GM19193 (cell line): ENCODE results near the gene PRR16.

Source experiments
- POLR2A ChIP-seq: IDR thresholded peaks from 4 replicates; pipeline ENCODE4 v1.6.1; 2011; ENCODE audit not compliant: insufficient read depth, insufficient read length; ENCODE audit errors: extremely low read depth

PRR16 gene

DNA sequence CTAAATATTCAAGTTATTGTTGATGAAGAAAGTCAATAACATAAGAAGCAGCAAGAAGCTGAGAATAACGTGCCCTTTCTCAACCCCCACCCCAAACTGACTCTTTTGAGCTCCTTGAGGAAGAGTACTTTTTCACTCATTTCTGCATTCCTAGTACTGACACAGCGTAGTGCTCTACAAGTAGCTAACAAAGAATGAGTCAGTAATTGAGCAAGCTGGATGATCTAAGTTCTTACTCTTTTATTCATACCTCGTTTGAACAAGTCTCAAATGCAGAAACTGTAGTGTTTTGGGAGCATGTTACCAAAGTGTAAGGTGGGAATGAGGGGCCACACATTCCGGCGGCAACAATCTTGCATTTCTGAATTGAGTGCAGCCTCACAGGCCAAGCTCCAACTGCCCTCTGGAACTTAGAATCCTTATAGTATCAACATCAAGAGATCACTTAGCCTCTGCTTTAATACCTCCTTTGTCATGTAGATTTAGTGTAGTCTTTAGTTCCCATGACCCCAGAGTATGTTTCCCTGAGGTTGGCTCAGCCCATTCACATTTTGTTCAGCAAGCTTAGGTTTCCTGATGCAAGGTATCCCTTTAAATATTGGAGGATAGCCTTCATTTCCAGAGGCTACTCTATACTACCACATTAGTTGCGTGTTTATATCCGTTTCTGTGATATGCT is 152.0 kb downstream of the PRR16 start:
- TF ChIP-seq POLR2A = no peak

- no peak for TF ChIP-seq POLR2A
These were observed 157.2 kb downstream of the PRR16 start for GRCh38 chr5:120621339-120621738.

DNA sequence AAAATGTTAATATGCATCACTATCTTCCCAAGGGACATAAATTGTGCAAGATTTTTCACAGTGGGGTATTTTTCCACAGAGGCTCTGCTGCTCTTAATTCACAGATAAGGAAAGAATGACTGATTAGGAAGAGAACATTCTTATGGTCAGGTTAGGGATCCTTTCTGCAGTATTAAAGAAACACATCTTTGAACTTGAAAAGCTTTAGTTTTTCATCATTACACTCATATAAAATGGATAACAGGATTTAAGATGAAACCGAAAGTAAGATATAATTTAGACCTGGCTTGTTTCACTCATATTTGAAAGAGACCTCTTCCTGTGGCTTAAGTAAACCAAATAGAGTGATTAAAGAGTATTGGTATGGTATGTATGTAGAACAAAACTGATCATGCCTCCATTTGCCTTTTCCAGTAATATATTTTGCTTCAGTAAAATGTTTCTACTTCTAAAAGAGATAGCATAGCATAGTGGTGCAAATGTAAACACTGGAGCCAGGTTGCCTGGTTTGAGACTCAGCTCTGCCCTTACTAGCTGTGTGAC is 160.0 kb downstream of the PRR16 start:
- no peak for TF ChIP-seq POLR2A

DNA sequence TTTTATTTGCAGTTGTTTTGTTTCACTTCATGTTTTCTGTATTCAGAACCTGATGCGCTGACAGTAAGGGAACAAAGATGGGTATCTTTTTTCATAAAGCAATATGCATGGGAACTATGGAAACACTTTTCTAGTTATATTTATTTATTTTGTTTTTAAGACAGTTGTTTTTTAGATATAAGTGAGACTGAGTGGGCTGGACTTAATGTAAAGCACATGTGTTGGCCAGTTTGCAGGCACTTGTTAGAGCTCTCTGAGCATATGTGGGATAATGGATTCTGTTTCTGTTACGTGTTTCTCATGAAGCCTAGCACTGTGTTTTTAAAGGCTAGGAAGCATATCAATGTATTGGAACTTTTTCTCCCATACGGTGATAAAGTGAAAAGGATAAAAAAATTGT is 164.1 kb downstream of the PRR16 start:
- no peak for TF ChIP-seq POLR2A

- no peak for TF ChIP-seq POLR2A
These were observed 166.4 kb downstream of the PRR16 start for GRCh38 chr5:120630550-120630949.

DNA sequence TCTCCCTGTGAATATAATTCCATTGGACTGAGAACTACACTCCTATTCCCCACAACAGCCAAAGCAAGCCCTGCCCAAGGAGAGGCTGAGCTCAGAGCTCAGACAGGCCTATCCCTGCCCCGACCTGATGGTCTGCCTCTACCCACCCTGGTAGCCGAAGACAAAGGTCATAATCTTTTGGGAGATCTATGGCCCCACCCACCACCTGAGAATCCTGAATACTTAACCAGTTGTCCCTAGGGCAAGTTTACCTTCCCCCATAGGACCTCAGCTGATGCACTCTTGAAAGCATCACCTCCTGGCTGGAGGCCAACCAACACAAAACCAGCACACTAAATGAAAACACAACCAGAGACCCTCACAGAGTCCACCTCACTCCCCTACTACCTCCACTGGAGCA is 167.5 kb downstream of the PRR16 start:
- no peak for TF ChIP-seq POLR2A

- TF ChIP-seq POLR2A = no peak
These were observed 168.3 kb downstream of the PRR16 start for GRCh38 chr5:120632430-120632829.

DNA sequence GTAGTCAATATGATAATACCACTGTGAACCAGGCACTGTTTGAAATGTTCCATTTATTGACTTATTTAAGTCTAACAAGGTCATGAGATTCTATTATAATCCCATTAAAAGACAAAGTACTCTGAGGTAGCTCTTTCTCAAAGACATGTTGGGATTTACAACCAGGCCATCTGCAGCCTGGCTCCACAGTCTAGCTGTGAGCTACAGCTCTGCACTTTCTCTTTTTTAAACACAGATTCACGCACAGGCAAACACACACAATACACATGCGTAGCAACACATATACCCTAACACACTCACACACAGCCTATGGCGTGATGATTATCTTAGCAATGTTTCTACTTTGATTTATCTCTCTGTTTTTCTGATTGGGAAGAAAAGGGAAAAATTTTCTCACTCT is 174.3 kb downstream of the PRR16 start:
- TF ChIP-seq POLR2A = no peak

DNA sequence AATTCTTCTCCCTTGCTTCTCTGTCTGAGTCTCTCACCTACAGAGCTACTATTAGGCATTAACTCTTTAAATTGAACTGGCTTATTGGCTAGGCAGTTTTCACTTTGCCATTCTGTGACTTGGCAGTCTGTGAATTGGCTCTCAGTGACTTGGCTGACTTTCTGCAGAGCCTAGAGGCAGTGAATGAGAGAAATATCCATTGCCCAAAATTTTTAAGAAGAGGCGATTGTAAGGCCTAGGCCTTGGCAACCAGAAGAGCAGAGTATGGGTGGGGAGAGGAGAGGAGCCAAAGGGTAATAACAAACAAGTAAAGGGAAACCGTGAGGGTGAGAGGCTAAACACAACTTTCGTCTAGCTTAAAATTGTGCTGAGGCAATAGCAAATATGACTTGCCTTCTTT is 176.7 kb downstream of the PRR16 start:
- no peak for TF ChIP-seq POLR2A

GRCh38 chr5:120644516-120644915 is 180.4 kb downstream of the PRR16 start:
- TF ChIP-seq POLR2A = no peak

GRCh38 chr5:120655828-120656435 is 191.8 kb downstream of the PRR16 start:
- TF ChIP-seq POLR2A = no peak

DNA sequence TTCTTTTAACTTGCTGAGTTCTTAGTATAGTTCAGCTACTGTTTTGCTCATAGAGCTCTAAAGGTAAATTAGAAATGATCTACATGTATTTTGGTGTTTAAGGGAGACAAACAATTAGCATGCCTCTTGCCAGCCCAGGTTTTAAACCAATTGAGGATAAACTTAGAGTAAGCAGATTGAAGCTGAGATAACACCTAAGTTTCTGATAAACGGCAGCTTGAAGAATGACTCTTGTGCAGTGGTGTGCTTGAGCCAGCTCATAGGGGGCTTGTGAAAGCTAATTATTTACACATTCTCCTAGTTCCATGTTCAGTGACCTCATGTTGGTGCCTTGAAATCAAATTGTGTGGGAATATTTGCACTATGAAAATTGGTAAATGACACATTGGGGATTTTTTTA is 193.0 kb downstream of the PRR16 start:
- no peak for TF ChIP-seq POLR2A

DNA sequence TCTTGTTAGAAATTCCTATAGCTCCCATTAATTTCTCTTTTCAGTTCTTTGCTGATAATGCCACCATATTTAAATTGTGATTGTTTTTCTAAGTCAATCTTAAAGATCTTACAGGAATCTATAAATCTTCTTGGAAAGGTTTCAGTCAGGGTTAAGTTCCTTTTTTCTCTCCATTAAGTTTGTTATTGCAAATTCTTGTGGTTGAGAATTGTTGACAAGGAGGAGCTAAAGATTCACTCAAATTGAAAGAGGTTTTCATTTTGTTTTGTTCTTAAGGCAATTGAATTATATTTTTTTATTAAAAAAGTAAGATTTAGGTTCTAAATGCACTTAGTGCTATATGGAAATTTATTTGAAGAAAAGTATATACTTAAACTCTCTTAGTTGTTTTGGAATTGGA is 213.4 kb downstream of the PRR16 start:
- no peak for TF ChIP-seq POLR2A

DNA sequence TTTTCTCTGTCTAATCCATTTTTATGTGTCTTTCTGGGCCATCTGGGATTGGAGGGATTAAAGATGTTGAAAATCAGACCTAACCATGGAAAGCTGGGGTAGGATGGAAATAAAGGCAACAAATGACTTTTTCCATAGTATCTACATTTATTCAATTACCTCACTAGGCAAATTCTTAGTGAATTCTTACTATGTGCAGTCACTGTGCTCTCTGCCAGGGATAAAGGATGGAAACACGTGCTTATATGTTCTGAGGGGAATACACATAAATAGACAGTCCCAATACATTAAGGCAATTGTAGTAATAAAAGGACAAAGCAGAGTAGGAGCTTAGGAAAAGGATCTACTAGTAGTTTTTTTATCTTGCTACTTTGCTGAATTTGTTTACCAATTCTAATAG is 214.2 kb downstream of the PRR16 start:
- TF ChIP-seq POLR2A = no peak

- no peak for TF ChIP-seq POLR2A
These were observed 218.8 kb downstream of the PRR16 start for GRCh38 chr5:120682851-120683250.

DNA sequence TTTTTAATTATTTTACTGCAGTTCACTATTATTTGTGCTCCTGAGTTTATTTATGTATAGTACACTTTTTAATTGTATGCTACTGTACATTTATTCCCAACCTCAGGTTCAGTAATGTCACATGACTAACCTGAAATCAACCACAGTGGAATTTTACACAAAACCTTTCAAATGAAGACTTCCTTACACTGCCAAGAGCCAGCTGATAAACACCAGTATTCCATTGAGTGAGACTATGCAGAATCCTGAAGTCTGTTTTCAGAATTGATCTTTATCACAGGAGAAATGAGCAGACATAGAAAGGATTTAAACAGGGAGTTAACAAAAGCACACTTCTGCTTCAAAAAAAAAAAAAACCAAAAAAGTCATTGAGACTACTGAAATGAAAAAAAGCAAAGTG is 219.5 kb downstream of the PRR16 start:
- no peak for TF ChIP-seq POLR2A
